HUES6 (cell line): ENCODE data around the gene LAMB3.
"Not testable (repeated sequence)": the region's sequence is repeated elsewhere in the genome, so short reads cannot be mapped to it uniquely, and the experiment has no call there.

Source experiments
- H3K27ac ChIP-seq: 2 replicates; pipeline ENCODE4 v1.7.0; 2013; ENCODE audit warnings: low read depth, mild to moderate bottlenecking, low read length, inconsistent platforms
- H3K27me3 ChIP-seq: 2 replicates; pipeline ENCODE4 v1.6.1; 2013; ENCODE audit warnings: low read length; ENCODE audit not compliant: control insufficient read depth, insufficient read depth
- H3K36me3 ChIP-seq: 2 replicates; pipeline ENCODE4 v1.6.1; 2013; ENCODE audit warnings: low read length; ENCODE audit not compliant: control insufficient read depth, insufficient read depth
- H3K4me1 ChIP-seq: 2 replicates; pipeline ENCODE4 v1.6.1; 2013; ENCODE audit warnings: low read length; ENCODE audit not compliant: control insufficient read depth, insufficient read depth
- H3K4me3 ChIP-seq: 2 replicates; pipeline ENCODE4 v1.5.1; 2013; ENCODE audit warnings: low read depth, low read length
- H3K9ac ChIP-seq: one replicate; pipeline ENCODE4 v1.6.1; 2013; ENCODE audit warnings: mild to moderate bottlenecking, low read length
- H3K9me3 ChIP-seq: 2 replicates; pipeline ENCODE4 v1.6.1; 2013; ENCODE audit warnings: low read depth, low read length; ENCODE audit not compliant: control insufficient read depth, insufficient read depth

Gene LAMB3

GRCh38 chr1:209652121-209652735 lies at the start of gene LAMB3:
TSS of gene LAMB3 (minus strand) at chr1:209652425. CDS start at chr1:209650944, 1,481 bp downstream.
- no peaks in the 10 kb centered on the region for H3K9me3 ChIP-seq
- H3K4me3 ChIP-seq: no peak within 1 kb of the TSS
- no peaks in the 10 kb centered on the region for H3K27me3 ChIP-seq
- H3K9ac ChIP-seq: no peak within 1 kb of the TSS
- peaks cover 25% of the 10 kb centered on the region for H3K4me1 ChIP-seq
- no peaks in the 10 kb centered on the region for H3K36me3 ChIP-seq
- H3K27ac ChIP-seq: no peak within 1 kb of the TSS

GRCh38 chr1:209700686-209701085 lies 48.5 kb upstream of the LAMB3 start:
- H3K27me3 ChIP-seq, H3K9ac ChIP-seq, H3K9me3 ChIP-seq, H3K4me1 ChIP-seq, H3K36me3 ChIP-seq, H3K4me3 ChIP-seq, H3K27ac ChIP-seq: not testable (repeated sequence)

GRCh38 chr1:209697126-209697525 lies 44.9 kb upstream of the LAMB3 start:
- 0 out of 2 replicates have a peak, but pooled peaks cover 3% of the 10 kb centered on the region for H3K4me1 ChIP-seq
- H3K4me3 ChIP-seq: no peak overlapping the region
- H3K36me3 ChIP-seq: no peaks in the 10 kb centered on the region
- H3K9me3 ChIP-seq: no peaks in the 10 kb centered on the region
- peaks cover 23% of the 10 kb centered on the region for H3K27me3 ChIP-seq
- H3K9ac ChIP-seq: no peak overlapping the region
- H3K27ac ChIP-seq: no peak overlapping the region

GRCh38 chr1:209696673-209697072 lies 44.4 kb upstream of the LAMB3 start:
- Histone ChIP-seq H3K4me1 (0 out of 2 replicates have a peak, but pooled peaks cover 3% of the 10 kb centered on the region), H3K36me3 (no peaks in the 10 kb centered on the region), H3K9ac (no peak overlapping the region), H3K9me3 (no peaks in the 10 kb centered on the region), H3K4me3 (no peak overlapping the region), H3K27ac (no peak overlapping the region), H3K27me3 (peaks cover 23% of the 10 kb centered on the region)

- Histone ChIP-seq H3K4me1 (0 out of 2 replicates have a peak, but pooled peaks cover 3% of the 10 kb centered on the region), H3K9me3 (no peaks in the 10 kb centered on the region), H3K36me3 (no peaks in the 10 kb centered on the region), H3K9ac (no peak overlapping the region), H3K4me3 (no peak overlapping the region), H3K27ac (no peak overlapping the region), H3K27me3 (peaks cover 23% of the 10 kb centered on the region)
Measured at GRCh38 chr1:209692745-209693504, 40.7 kb upstream of the LAMB3 start.

- Histone ChIP-seq H3K9ac (no peak overlapping the region), H3K4me3 (no peak overlapping the region), H3K9me3 (no peaks in the 10 kb centered on the region), H3K27me3 (peaks cover 23% of the 10 kb centered on the region), H3K4me1 (0 out of 2 replicates have a peak, but pooled peaks cover 3% of the 10 kb centered on the region), H3K36me3 (no peaks in the 10 kb centered on the region), H3K27ac (no peak overlapping the region)
Measured at GRCh38 chr1:209692296-209692695, 40.1 kb upstream of the LAMB3 start.

- Histone ChIP-seq H3K4me1 (0 out of 2 replicates have a peak, but pooled peaks cover 3% of the 10 kb centered on the region), H3K4me3 (no peak overlapping the region), H3K36me3 (no peaks in the 10 kb centered on the region), H3K9me3 (no peaks in the 10 kb centered on the region), H3K9ac (no peak overlapping the region), H3K27me3 (peaks cover 15% of the 10 kb centered on the region), H3K27ac (no peak overlapping the region)
Measured at GRCh38 chr1:209691237-209691636, 39.0 kb upstream of the LAMB3 start.

- no peak overlapping the region for H3K27ac ChIP-seq
Measured at GRCh38 chr1:209689477-209689876, 37.3 kb upstream of the LAMB3 start.

GRCh38 chr1:209688746-209689234 lies 36.6 kb upstream of the LAMB3 start:
- Histone ChIP-seq H3K4me3 (no peak overlapping the region), H3K27me3 (peaks cover 10% of the 10 kb centered on the region), H3K9me3 (no peaks in the 10 kb centered on the region), H3K9ac (no peak overlapping the region), H3K27ac (no peak overlapping the region), H3K4me1 (0 out of 2 replicates have a peak, but pooled peaks cover 3% of the 10 kb centered on the region), H3K36me3 (no peaks in the 10 kb centered on the region)

More at GRCh38 chr1:209689477-209689876, 37.3 kb upstream of the LAMB3 start:
- Histone ChIP-seq H3K4me3 (no peak overlapping the region), H3K9me3 (no peaks in the 10 kb centered on the region), H3K9ac (no peak overlapping the region), H3K36me3 (no peaks in the 10 kb centered on the region), H3K4me1 (0 out of 2 replicates have a peak, but pooled peaks cover 3% of the 10 kb centered on the region), H3K27me3 (peaks cover 14% of the 10 kb centered on the region)

- Histone ChIP-seq H3K36me3 (no peaks in the 10 kb centered on the region), H3K4me1 (no peaks in the 10 kb centered on the region), H3K9me3 (no peaks in the 10 kb centered on the region), H3K9ac (no peak overlapping the region), H3K27ac (no peak overlapping the region), H3K4me3 (no peak overlapping the region), H3K27me3 (peaks cover 17% of the 10 kb centered on the region)
Measured at GRCh38 chr1:209686322-209686721, 34.1 kb upstream of the LAMB3 start.

GRCh38 chr1:209685821-209686220 lies 33.6 kb upstream of the LAMB3 start:
- no peak overlapping the region for H3K4me3 ChIP-seq
- H3K9ac ChIP-seq: no peak overlapping the region
- no peaks in the 10 kb centered on the region for H3K36me3 ChIP-seq
- H3K4me1 ChIP-seq: no peaks in the 10 kb centered on the region
- no peaks in the 10 kb centered on the region for H3K9me3 ChIP-seq
- peaks cover 22% of the 10 kb centered on the region for H3K27me3 ChIP-seq
- H3K27ac ChIP-seq: no peak overlapping the region
